ENCODE data around the gene TUBG1. TPM values are rescaled to one million over a fixed set of nuclear protein-coding genes. Genes with fewer than 3 reads are reported as not detected.

TUBG1 gene
- total and polyA plus RNA-seq, 2 of the 8 experiments (the other 6 are each of a cell fraction or from before 2014, with no cell fraction given), result 109 to 208 TPM

- no peak overlapping the region for H3K4me2 ChIP-seq (ENCODE audit: insufficient read depth in 1 of 2, low read depth in 2 of 2, low read length in 2 of 2)
- no peaks in the 10 kb centered on the region for H3K36me3 ChIP-seq (ENCODE audit: control insufficient read depth in 2 of 4, insufficient read depth in 4 of 4, low read length in 3 of 4)
- no peak overlapping the region for H3K18ac ChIP-seq (ENCODE audit: extremely low read depth, low read length)
- DNase-seq (ENCODE audit: low read depth in 1 of 2, low spot score in 2 of 2), result no peak
- H3K56ac ChIP-seq (replicated peaks; ENCODE audit: insufficient read length, low read depth, low read length), result no peak overlapping the region
- H4K8ac ChIP-seq (ENCODE audit: extremely low read depth, insufficient read depth, low read length), result no peak overlapping the region
- H3K9ac ChIP-seq (replicated peaks in 1 of 4; ENCODE audit: extremely low read depth in 1 of 4, low read depth in 3 of 4, low read length in 3 of 4), result no peak overlapping the region
- H3K79me1 ChIP-seq (ENCODE audit: low read depth, low read length), result no peaks in the 10 kb centered on the region
- no peaks in the 10 kb centered on the region for H3K9me3 ChIP-seq (ENCODE audit: insufficient read depth in 2 of 2, low read depth in 1 of 2, low read length in 1 of 2)
- no peak overlapping the region for H2AK5ac ChIP-seq (ENCODE audit: low read depth, low read length)
- H2BK20ac ChIP-seq (ENCODE audit: low read length), result peak overlapping the region; percentile 80; the same call in 1 of the 2 replicates
- CTCF ChIA-PET (ENCODE audit: partially characterized antibody), result interaction anchor here (0.8 to 1.9 kb wide), 3 partner anchors 15 to 25 kb away, joined by 3 to 5 read pairs (median 3); no protein-coding TSS in a partner anchor
- H3K27ac ChIP-seq (ENCODE audit: low read depth, low read length), result no peak overlapping the region
- 94% methylated on average over 2 of the region's 2 CpGs; no CpG with 5 or more reads in 1 of the 2 experiments for WGBS, 2 experiments (ENCODE audit: extremely low coverage in 1 of 2, insufficient coverage in 1 of 2, insufficient read length in 1 of 2, insufficient replicate concordance in 2 of 2, low coverage in 1 of 2, low lambda C conversion rate in 2 of 2, missing lambda C conversion rate in 1 of 2)
- H4K91ac ChIP-seq (replicated peaks; ENCODE audit: insufficient read length, low read length), result no peak overlapping the region
- peaks cover 4 to 7% (median 6%) of the 10 kb centered on the region in 4 experiments; a peak in 6 of 7 replicates for H3K4me1 ChIP-seq (replicated peaks in 1 of 4; ENCODE audit: control insufficient read depth in 3 of 4, insufficient read depth in 4 of 4, low read length in 3 of 4)
- no peaks in the 10 kb centered on the region for H3K27me3 ChIP-seq (replicated peaks in 1 of 4; ENCODE audit: control insufficient read depth in 3 of 4, extremely low read depth in 1 of 4, insufficient read depth in 3 of 4, low read length in 3 of 4)
- H2BK120ac ChIP-seq (replicated peaks; ENCODE audit: low read depth, low read length), result no peak overlapping the region
- H2AFZ ChIP-seq (ENCODE audit: low read length), result no peak overlapping the region
- H3K14ac ChIP-seq (ENCODE audit: insufficient read length), result no peak overlapping the region
- TF ChIP-seq NANOG (IDR thresholded peaks at IDR 0.05; ENCODE audit: insufficient read depth, low read depth, low read length, poor library complexity, severe bottlenecking), result no peak
- TF ChIP-seq GABPA (IDR thresholded peaks at IDR 0.05; ENCODE audit: borderline replicate concordance, insufficient read depth, low read length), result no peak
- TF ChIP-seq CHD1 (IDR thresholded peaks at IDR 0.05; ENCODE audit: low read depth, low read length), result no peak
- H3K4me3 ChIP-seq (ENCODE audit: extremely low read depth in 1 of 4, insufficient read depth in 2 of 4, low read depth in 3 of 4, low read length in 4 of 4), result no peak overlapping the region
- no peak overlapping the region for H4K5ac ChIP-seq (ENCODE audit: insufficient read length, low read depth, low read length)
- no peak for FAIRE-seq
- H2BK15ac ChIP-seq (ENCODE audit: low read length), result peak overlapping the region; percentile 92; the same call in 1 of the 2 replicates
- H3K79me2 ChIP-seq (ENCODE audit: control insufficient read depth in 1 of 2, insufficient read depth in 2 of 2, low read length in 2 of 2), result no peaks in the 10 kb centered on the region
- H2BK5ac ChIP-seq (ENCODE audit: low read depth, low read length), result no peak overlapping the region; the same call in 1 of the 2 replicates
- peaks cover 6% of the 10 kb centered on the region; the same call in 1 of the 2 replicates for H3K23me2 ChIP-seq (ENCODE audit: low read depth, low read length)
- H3K23ac ChIP-seq (ENCODE audit: insufficient read length), result no peak overlapping the region
- peak overlapping the region; percentile 63 for H3K4ac ChIP-seq (replicated peaks; ENCODE audit: insufficient read length, low read depth, low read length)
- no peak overlapping the region for H2BK12ac ChIP-seq (ENCODE audit: low read depth, low read length)
- no peaks in the 10 kb centered on the region for H4K20me1 ChIP-seq (replicated peaks in 1 of 2; ENCODE audit: control insufficient read depth in 1 of 2, insufficient read depth in 2 of 2, low read length in 2 of 2)
- POLR2A ChIA-PET (ENCODE audit: partially characterized antibody), result interaction anchor here (0.8 kb wide), 1 partner anchor 47 kb away, joined by 3 read pairs; no protein-coding TSS in a partner anchor
Measured at GRCh38 chr17:42655528-42655927, 46.0 kb downstream of the TUBG1 start.

All from H1 (cell line).